Neural crest cell (in vitro differentiated cells): ENCODE data around the gene ABHD2. TPM values are rescaled to one million over a fixed set of nuclear protein-coding genes. Genes with fewer than 3 reads are reported as not detected.
"Not testable (repeated sequence)": the region's sequence is repeated elsewhere in the genome, so short reads cannot be mapped to it uniquely, and the experiment has no call there.

Source experiments
- DNase-seq: peaks from one replicate; pipeline ENCODE4 v3.0.0; 2021; ENCODE audit warnings: low read depth, mixed read lengths, low spot score
- H3K27ac Mint-ChIP-seq: one replicate; pipeline ENCODE4 v1.8.0; 2021; ENCODE audit warnings: mild to moderate bottlenecking, mixed read lengths; ENCODE audit not compliant: unreplicated experiment
- H3K27me3 Mint-ChIP-seq: 2 replicates; pipeline ENCODE4 v1.8.0; 2021; ENCODE audit warnings: low read depth, mild to moderate bottlenecking, mixed read lengths
- H3K36me3 Mint-ChIP-seq: 2 replicates; pipeline ENCODE4 v1.8.0; 2021; ENCODE audit warnings: low read depth, mild to moderate bottlenecking, mixed read lengths
- H3K4me1 Mint-ChIP-seq: 2 replicates; pipeline ENCODE4 v1.8.0; 2021; ENCODE audit warnings: mixed read lengths
- H3K4me3 Mint-ChIP-seq: one replicate; pipeline ENCODE4 v1.8.0; 2021; ENCODE audit warnings: mild to moderate bottlenecking, mixed read lengths
- H3K9me3 Mint-ChIP-seq: 2 replicates; pipeline ENCODE4 v1.8.0; 2021; ENCODE audit warnings: mixed read lengths
- CTCF ChIP-seq: fragments of 200-600 bp; sonication (generic); conservative IDR thresholded peaks from 2 replicates; pipeline ENCODE4 v1.5.0; 2021; ENCODE audit warnings: antibody characterized with exemption, mild to moderate bottlenecking
- total RNA-seq: library from RNA; stranded (reverse); gene quantifications from 2 replicates; pipeline ENCODE4 v1.2.1, GENCODE V29; 2021

The ABHD2 gene
- total RNA-seq, 1 donor from 2014 or later = 31.0 TPM

- H3K9me3 Mint-ChIP-seq = no peaks in the 10 kb centered on the region
- TF ChIP-seq CTCF = no peak
- peaks cover 12% of the 10 kb centered on the region for H3K36me3 Mint-ChIP-seq
- H3K27me3 Mint-ChIP-seq = peaks cover 3% of the 10 kb centered on the region
- H3K27ac Mint-ChIP-seq = no peak overlapping the region
- H3K4me3 Mint-ChIP-seq = peak overlapping the region; percentile 94
- peaks cover 36% of the 10 kb centered on the region for H3K4me1 Mint-ChIP-seq
- DNase-seq = no peak
These were observed 154.9 kb downstream of the ABHD2 start for GRCh38 chr15:89243046-89243690.

- peak; percentile 97 for DNase-seq
- Mint-ChIP-seq H3K4me3 (peak within 1 kb of the TSS; percentile 94), H3K27ac (peak within 1 kb of the TSS; percentile 94), H3K9me3 (no peaks in the 10 kb centered on the region), H3K4me1 (peaks cover 36% of the 10 kb centered on the region), H3K36me3 (peaks cover 18% of the 10 kb centered on the region), H3K27me3 (no peaks in the 10 kb centered on the region)
- no peak for TF ChIP-seq CTCF
These were observed 155.7 kb downstream of the ABHD2 start, which contains the start of gene FANCI for GRCh38 chr15:89243691-89244573. FANCI (plus strand) TSS chr15:89243979; CDS start chr15:89247648, 3,669 bp downstream.

- H3K4me1 Mint-ChIP-seq = peaks cover 36% of the 10 kb centered on the region
- H3K4me3 Mint-ChIP-seq = peak overlapping the region; percentile 94
- peaks cover under 1% of the 10 kb centered on the region for H3K9me3 Mint-ChIP-seq
- TF ChIP-seq CTCF = no peak
- peak overlapping the region; percentile 94 for H3K27ac Mint-ChIP-seq
- peaks cover 22% of the 10 kb centered on the region for H3K36me3 Mint-ChIP-seq
- H3K27me3 Mint-ChIP-seq = no peaks in the 10 kb centered on the region
- DNase-seq = no peak
These were observed 156.3 kb downstream of the ABHD2 start for GRCh38 chr15:89244574-89244903.

- Mint-ChIP-seq H3K27ac (no peak overlapping the region), H3K4me1 (peaks cover 36% of the 10 kb centered on the region), H3K4me3 (no peak overlapping the region), H3K9me3 (peaks cover 2% of the 10 kb centered on the region), H3K27me3 (no peaks in the 10 kb centered on the region), H3K36me3 (peaks cover 35% of the 10 kb centered on the region)
- DNase-seq = no peak
- no peak for TF ChIP-seq CTCF
These were observed 159.2 kb downstream of the ABHD2 start for GRCh38 chr15:89247446-89247845.

DNA sequence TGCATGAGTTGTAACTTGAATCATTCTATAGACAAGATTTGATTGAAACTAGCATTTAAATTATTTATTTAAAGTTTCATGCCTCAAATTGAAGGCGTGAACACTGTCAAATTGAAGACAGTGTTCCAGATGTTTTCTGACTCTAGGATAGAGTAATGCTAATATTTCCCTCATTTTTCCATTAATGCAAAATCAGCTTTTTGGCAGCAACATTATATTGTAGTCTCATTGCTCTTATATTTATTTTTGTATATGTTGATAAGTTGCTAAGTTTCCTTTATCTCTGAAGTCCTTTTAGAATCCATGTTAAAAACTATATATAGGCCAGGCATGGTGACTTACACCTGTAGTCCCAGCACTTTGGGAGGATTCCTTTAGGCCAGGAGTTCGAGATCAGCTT is 160.3 kb downstream of the ABHD2 start:
- Mint-ChIP-seq H3K4me3 (peak overlapping the region; percentile 28), H3K27me3 (no peaks in the 10 kb centered on the region), H3K36me3 (peaks cover 35% of the 10 kb centered on the region), H3K27ac (no peak overlapping the region), H3K9me3 (peaks cover 2% of the 10 kb centered on the region), H3K4me1 (peaks cover 29% of the 10 kb centered on the region)
- no peak for TF ChIP-seq CTCF
- DNase-seq = no peak

GRCh38 chr15:89250142-89250541 is 161.9 kb downstream of the ABHD2 start:
- DNase-seq, H3K4me3 Mint-ChIP-seq, H3K27me3 Mint-ChIP-seq, H3K9me3 Mint-ChIP-seq, H3K27ac Mint-ChIP-seq: not testable (repeated sequence)
- peaks cover 19% of the 10 kb centered on the region for H3K4me1 Mint-ChIP-seq
- H3K36me3 Mint-ChIP-seq = peaks cover 39% of the 10 kb centered on the region
